T-helper 1 cell treated with Interleukin-12 subunit alpha and Interleukin-12 subunit beta and Interleukin-4 antibody, amounts not matched to agents 30 ng/mL and 1 ng/mL, for 36 hours (primary cell): ENCODE data around the gene RAI1. TPM values are rescaled to one million over a fixed set of nuclear protein-coding genes. Genes with fewer than 3 reads are reported as not detected.

Source experiments
- intact Hi-C: fragments of 100-400 bp; cut with micrococcal nuclease; formaldehyde crosslinking; loops from one replicate; pipeline ENCODE4 v1.15.1; 2024
- total RNA-seq: library from RNA; stranded (reverse); gene quantifications from 2 replicates; pipeline ENCODE4 v1.2.3, GENCODE V29; 2022

Gene RAI1
- total RNA-seq, 1 donor from 2014 or later: 24.4 TPM

DNA sequence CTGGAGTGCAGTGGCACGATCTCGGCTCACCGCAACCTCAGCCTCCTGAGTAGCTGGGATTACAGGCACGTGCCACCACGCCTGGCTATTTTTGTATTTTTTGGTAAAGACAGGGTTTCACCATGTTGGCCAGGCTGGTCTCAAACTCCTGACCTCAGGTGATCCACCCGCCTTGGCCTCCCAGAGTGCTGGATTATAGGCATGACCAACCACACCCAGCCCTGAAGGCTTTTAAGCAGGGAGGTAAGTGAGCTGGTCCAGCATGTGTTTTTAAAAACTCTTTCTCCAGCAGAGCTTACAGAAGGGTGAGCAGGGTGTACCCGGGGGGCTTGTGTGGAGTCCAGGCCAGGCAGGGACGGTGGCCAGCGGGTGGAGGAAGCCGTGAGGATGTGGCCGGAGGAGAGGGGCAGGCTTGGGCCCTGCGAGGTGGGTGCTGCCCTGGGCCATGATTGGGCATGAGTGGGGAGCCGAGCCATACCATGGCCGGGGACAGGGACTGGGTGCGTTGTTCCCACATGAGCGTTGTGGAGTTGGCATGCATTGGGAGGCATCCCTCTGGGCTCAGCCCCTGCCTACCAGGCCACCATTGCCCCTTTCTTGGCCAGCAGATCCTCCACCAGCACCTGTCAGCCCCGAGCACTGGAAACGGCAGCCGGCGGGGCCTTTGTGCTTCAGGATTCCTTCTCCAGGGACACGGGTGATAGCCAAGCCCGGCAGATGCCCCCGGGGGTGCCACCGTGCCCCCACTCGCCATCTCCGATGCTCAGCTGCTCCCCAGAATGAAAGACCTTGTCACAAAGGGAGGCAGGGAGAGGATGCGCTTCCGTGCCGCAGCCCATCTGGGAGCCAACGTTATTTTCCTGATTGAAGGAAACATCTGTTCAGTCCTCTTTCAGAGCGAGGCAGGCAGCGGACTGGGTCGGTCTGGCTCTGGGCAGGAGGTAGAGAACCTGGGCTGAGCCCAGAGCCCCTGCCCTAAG is 64.5 kb downstream of the RAI1 start:
- intact Hi-C loops: no loop called here

DNA sequence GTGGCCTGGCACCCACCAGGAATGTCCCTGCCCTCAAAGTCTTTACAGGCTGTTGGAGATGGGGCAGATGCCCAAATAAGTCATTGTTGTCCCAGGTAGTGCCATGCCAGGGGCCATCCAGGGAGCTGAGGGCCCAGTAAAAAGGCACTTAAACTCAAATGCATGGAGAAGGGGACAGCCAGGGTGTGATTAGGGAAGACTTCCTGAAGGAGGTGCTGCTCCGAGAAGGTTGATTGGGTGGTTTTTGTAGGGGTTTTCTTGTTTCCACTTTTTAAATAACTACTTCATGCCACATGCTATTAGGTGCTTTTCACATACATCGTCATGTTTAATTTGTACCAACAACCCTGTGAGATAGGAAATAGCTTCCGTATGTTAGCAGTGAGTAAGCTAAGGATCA is 66.9 kb downstream of the RAI1 start:
- intact Hi-C loops: no loop called here

DNA sequence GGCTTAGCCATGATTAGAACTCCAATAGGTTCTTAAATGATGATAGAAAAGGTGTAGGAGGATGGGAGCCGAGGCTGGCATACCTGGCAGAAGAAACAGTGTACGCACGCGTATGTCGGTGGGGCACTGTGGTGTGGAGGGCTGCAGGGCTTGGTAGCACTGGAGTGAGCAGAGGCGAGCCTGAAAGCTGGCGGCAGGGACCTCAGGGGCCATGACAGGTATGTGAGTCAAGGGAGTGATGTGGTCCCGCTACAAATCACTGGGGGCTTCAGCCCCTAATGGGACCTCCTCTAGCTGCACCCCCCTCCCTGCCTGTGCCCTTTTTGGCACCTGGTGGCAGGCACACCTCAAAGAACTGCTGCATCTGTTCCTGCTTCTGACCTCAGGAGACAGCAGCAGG is 67.3 kb downstream of the RAI1 start:
- intact Hi-C loops: no loop called here

DNA sequence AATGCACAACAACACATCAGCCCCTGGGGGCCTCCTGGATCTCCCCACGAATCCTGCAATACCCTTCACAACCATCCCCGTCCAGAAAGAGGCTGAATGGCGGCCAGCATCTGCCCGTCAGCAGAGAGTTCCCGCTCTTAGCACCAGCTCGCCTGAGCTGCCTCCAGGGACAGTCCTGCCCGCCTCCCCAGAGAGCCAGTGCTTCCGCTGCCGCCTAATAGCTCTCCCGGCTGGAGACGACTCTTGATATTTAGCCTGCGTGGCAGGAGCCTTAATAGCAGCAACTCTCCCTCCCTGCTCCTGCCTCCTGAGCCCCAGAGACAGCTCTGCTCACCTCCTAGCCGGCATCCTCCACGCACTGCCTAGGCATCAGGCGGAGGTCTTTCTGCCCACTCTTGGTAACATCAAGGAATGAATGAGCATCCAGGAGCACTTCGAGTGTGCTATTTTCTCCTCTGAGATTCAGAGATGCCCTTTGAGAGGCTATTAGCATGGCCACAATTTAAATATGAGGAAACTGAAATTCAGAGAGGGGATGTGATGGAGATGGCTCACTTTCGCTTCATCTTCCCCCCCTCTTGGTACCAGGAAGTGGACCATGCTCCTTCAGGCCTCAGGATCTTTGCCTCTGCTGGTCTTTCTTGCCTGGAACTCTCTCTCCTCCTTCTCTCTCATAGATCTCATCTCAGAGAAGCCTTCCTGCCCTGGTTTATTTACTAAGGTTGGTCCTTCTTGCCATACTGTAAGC is 67.9 kb downstream of the RAI1 start:
- intact Hi-C loops: no loop called here

DNA sequence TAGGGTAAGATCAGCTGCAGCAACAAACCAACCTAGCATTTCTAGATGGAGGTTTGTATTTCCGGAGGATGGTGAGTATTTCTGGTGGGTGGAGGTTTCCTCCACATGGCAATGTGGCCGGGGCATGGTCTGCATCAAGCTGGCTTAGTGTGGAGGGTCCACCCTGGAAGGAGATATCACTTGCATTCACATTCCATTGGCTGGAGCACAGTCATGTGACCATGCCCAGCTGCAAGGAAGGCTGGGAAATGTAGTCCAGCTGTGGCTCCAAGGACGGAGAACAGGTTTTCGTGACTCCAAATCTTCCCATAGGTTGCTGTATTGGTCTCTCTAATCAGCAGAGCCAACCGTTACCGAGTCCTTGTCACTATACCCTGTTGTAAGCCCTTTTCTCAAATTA is 68.7 kb downstream of the RAI1 start:
- intact Hi-C loops: loop anchor here (5.0 to 10.0 kb wide), 6 partner anchors 102 to 445 kb away; partner anchors contain the start of genes ALKBH5, MED9, NT5M and RASD1

DNA sequence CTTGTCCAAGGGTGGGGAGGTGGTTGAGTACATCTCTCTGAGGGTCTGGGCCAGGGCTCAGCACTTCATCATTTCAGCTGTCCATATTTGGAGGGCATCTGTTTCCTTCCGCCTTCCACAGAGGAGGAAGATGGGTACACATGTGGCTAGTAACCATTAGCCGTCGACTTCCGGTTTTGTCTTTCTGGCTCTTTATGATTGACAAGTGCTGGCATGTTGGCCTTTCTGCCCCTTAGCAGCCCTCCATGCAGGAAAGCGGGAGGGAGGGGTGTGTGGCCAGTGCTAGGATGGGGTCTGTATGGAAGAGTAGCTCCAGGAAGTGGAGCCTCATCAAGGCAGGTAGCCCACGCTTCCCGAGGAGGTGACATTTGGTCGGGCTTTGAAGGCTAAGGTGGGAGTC is 69.6 kb downstream of the RAI1 start:
- intact Hi-C loops: loop anchor here (1.0 to 10.0 kb wide), 7 partner anchors 101 to 446 kb away; partner anchors contain the start of genes ALKBH5, MED9, NT5M and RASD1

DNA sequence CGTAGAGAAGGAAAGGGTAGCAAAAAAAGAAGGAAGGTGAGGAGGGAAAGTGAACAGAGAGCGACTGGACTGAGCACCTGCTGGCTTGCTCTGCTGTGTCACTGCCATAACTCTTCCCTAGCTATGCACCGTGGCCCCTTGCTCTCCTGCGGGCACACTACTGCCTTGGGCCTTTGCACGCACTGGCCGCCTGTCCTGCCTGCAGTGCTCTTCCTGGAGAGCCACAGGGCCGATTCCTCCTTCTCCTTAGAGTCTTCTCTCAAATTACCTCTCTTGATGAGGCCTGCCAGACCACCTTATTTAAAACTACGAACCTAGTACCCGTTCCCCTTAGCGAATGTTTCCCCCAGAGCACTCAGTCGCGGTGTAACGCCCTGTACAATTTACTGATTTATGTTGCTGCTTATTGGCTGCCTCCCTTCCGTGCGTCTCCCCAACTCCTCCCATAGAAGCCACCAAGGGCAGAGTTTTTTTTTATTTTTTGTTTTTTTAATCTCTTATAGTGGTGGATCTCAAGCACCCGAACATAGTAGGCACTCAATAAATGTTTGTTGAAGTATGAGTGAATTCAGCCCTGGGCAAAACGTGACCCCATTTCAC is 70.3 kb downstream of the RAI1 start:
- intact Hi-C loops: loop anchor here (1.0 to 10.0 kb wide), 21 partner anchors 23 to 471 kb away; partner anchors contain the start of genes ALKBH5, ATPAF2, COPS3 and DRC3

DNA sequence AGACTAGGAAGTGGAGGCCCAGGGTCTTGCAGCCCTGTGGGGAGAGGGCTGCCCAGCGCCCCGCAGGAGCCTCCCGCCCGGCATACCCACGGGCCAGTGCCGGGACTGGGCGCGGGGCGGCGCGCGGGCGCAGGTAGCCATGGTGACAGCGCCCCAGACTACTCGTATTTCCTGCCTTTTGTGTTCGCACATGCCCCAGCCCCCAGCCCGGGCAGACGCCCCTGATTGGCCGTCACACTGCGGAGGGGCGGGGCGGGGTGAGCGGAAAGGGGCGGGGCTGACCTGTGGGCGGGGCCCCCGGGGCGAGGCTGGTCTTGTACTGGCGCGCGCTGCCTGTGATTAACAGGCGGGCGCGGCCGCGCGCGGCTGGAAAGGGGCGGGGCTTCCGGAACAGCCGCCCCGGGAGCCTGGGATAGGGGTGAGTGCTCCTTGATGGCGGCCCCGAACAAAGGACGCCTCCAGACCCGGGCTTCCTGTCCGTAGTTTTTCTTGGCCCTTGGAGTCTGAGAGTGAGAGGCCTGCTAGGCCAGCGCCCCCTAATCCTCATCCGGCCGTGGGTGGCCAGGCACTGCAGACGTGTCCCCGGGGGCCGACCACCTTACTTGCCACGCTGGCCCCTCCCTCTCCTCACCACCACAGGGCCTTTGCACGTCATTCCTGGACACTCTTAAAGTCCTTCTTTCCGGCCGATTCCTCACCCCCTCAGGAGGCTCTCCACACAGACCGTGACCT is 71.0 kb downstream of the RAI1 start:
- intact Hi-C loops: loop anchor here (1.0 to 10.0 kb wide), 20 partner anchors 23 to 471 kb away; partner anchors contain the start of genes ALKBH5, ATPAF2, COPS3 and DRC3

DNA sequence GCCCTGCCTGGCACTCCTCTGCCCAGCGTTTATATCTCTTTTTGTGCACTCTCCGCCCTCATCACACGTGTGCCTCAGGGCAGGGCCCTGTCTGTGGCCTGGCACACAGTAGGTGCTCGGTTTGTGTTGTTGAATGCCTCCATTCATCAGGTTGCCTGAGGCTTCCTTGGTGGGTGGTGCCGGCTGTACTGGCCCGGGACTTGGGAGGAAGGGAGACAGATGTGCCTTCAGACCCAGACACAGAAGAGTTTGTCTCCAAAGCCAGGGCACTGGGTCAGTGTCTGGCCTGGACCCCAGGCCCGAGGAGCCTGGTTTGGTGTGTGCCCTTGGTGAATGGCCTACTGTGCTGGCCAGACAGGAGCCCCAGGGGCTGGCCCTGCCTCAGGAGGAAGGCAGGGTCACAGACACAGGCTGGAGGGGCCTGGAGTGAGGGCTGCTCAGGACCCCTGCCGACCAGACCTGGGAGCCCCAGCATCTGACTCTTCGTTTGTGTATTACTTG is 71.6 kb downstream of the RAI1 start:
- intact Hi-C loops: loop anchor here (1.0 to 10.0 kb wide), 20 partner anchors 24 to 472 kb away; partner anchors contain the start of genes ALKBH5, ATPAF2, COPS3 and DRC3

DNA sequence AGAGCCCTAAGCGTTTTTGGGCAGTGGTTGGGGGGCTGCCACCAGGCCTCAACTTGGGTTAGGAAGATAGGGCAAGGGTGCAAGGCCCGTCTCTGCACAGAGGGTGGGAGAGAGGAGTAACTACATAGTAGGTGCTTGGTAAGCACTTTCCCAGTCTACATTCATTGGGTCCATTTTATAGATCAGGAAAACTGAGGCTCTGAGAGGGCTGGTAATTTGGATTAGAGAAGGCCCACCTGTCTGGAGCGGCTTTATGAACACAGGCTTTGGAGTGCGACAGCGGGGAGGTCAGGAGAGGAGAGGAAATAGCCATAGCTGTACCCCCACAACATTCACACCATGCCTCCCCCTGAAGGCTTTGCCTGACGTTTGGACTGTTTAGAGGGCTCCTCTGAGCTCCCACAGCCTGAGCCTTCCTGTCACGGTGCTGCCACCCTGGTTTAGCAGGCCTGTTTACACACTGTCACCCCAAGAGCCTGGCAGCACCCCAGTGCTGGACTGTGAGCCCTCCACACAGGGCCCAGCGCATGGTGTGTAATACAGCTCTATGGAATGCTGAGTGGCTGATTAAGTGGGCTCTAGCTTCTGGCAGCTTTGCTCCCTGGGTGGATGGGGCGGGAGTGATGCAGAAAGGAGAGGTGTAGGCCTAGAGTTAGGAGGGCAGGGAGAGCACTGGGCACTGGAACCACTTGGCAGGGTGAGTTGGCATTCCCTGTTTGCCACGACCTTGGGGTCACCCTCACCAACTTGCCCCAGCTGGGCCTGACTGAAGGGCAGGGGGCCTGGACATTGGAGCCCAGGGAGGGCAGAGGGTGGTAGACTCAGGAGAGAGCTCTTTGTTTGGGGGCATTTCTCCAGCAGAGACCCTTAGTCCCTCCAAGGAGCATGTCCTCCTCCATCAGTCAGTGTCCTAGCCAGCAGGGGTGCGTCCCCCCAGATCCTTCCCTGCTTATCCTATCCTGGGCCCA is 73.7 kb downstream of the RAI1 start:
- intact Hi-C loops: loop anchor here (5.0 to 10.0 kb wide), 6 partner anchors 97 to 450 kb away; partner anchors contain the start of genes ALKBH5, MED9, NT5M and RASD1

DNA sequence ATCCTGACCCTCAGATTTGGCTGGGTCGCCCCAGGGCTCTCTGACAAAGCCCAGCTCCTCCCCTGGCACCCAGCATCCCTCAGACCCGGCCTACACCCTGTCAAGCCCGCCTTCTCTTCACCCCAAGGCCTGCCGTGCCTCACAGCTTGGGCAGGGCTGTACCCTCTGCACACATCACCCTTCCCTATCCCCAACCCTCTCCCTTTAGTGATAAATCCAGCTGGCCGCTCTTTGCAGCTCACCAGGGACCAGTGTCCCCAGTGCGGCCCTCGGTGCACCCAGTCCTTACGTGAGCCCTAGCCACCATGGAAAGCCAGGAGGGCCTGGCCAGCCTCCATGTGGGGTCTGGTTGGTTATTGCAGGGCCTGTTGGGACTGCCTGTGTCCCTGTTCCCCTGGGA is 74.5 kb downstream of the RAI1 start:
- intact Hi-C loops: loop anchor here (10.0 kb wide), 1 partner anchor 451 kb away; the partner anchor contains the start of gene NT5M

DNA sequence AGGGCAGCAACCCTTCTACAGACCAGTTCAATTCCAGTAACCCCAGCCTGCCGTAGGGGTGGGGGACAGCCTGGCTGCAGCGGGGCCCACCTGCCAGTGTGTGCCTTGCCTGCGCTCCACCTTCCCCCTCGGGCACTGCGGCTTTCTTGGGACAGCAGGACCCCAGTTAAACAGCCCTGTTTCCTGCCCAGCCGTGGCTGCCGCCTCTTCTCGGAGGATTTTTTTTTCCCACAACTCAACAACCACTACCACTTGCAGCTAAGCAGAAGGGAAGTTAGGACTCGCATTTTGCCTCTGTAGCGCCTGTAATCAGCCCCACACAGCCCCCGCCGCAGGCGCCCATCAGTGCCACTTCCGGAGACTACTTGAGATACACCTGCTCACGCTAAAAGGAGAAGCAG is 76.1 kb downstream of the RAI1 start:
- intact Hi-C loops: loop anchor here (10.0 kb wide), 1 partner anchor 453 kb away; the partner anchor contains the start of gene NT5M

DNA sequence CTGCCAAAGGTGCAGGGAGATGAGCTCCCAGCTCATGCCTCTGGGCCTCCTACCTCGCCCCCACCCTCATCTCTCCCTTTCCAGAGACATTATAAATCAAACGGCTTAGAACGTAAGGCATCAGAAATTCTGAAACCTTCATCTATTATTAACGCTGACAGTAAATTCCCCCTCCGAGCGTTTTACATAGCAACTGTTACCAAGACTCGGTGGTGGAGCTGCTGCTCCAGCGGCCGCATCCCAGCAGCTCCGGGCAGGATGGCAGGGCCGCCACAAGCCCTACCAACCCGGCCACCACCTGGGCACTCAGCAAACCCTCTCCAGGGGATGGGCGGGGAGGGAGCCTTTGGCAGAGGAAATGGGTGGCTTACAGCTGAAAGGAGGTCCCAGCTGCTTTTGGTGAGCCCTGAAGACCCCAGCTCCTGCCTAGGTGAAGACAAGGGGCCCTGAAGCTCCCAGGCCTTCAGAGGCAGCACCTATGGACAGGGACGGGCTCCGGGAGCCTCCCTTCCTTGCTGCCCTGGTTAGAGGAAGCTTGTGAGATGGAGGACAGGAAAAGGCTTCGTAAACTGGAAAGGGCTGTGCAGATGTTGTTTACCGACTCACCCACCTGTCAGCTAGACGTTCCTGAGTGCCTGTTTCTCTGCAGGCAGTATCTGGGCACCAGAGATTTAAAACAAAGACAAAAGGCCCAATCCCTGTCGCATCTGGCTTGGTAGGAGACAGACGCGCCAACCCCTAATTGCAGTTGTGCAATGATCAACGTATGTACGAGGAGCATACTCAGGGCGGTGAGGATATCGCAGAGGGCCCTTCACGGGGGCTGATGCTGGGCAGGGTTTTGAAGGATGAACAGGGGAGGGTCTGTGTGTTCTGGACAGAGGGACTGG is 76.9 kb downstream of the RAI1 start:
- intact Hi-C loops: loop anchor here (10.0 kb wide), 1 partner anchor 453 kb away; the partner anchor contains the start of gene NT5M

DNA sequence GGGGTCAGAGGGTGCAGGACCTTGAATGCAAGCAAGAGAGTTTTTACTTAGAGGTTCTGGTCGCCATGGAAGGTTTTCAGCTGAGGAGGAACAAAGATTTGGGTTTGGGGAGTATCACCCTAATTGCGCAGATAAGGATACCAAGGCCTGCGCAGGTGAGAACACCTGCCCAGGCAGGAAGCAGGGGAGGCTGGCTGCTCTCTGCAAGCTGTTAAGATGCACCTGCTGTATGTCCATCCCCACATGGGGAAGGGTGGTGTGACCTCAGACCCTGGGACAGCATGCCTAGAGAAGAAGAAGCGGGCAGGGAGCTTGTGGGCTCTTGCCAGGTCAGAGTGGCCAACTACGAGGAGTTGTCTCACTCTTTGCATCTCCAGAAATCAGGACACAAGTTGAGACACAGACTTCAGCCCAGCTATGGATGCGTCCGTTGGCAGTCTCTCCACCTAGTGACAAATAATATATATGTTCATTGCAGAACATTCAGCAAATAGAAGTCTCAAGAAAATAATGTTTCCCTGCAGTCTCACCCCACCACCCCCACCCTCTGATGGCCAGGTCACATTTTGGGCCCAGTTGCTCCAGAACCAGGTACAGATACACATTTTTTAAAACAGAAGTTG is 77.8 kb downstream of the RAI1 start:
- intact Hi-C loops: loop anchor here (10.0 kb wide), 1 partner anchor 454 kb away; the partner anchor contains the start of gene NT5M

DNA sequence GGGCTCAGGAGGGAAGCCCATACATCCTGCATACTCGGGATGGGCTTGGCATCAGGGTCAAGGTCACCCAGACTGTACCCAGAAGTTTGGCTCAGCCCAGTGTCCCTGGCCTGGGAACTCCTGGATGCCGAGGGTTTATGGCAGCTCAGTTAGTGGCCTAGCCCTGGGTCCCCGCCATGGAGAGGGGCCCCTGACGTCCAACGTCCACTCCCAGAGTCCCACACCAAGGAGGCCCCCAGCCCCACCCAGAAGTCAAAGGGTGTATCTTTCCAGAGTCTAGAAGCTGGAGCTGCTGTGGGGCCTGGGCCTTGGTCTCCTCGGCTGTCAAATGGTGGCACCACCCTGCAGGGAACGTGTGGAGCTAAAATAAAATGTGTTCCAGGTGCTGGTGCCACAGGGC is 79.1 kb downstream of the RAI1 start:
- intact Hi-C loops: no loop called here

DNA sequence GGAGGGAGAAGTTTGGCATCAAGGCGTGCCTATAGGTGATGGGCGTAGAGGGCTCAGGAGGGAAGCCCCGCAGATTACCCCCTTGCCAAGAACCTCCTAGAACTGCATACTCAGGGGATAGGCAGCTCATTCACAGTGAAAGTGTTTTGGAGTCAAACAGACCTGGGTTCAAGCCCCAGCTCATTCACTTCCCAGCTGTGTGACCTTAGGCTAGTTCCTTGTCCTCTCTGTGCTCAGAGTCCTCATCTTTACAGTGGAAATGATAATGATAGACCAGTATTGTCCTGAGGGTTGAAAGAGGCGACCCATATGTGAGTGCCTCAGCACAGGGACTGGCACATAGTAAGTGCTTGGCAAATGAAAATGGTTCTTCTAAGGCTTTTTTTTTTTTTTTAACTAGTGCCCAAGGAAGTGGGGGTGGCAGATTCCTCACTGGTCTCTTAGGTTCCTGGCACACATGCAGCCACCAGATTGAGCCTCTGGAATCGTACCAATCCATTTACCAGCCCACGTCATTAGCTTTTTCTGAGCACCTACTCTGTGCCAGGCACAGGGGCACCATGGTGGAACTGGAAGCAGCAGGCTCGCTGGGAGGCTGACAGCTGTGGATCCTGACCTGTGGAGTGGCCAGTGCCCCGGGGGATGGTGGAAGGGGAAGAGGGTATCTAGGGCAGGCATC is 79.8 kb downstream of the RAI1 start:
- intact Hi-C loops: no loop called here
